SK-N-SH (cell line): ENCODE data around the gene HDAC7. TPM values are rescaled to one million over a fixed set of nuclear protein-coding genes. Genes with fewer than 3 reads are reported as not detected.

ENCODE experiments used
- CTCF ChIA-PET: fragments of 300-600, 350-600 bp; formaldehyde crosslinking; extraction: SDS; loops from one replicate; lab custom pipeline; 2021; lab: Yijun Ruan, JAX
- POLR2A ChIA-PET: fragments of 350-600 bp; sonication (Branson Sonifier 250); formaldehyde crosslinking; extraction: SDS; loops from one replicate; lab custom pipeline; 2020; ENCODE audit warnings: antibody characterized with exemption, inconsistent platforms; lab: Yijun Ruan, JAX
- DNase-seq: peaks from one replicate; pipeline ENCODE4 v3.0.0; 2012
- H2AFZ ChIP-seq: fragments of 200-600 bp; sonication (generic); 2 replicates; pipeline ENCODE4 v1.8.1; 2016; ENCODE audit warnings: antibody characterized with exemption, mild to moderate bottlenecking, low read depth
- H3F3A ChIP-seq: fragments of 200-600 bp; sonication (generic); replicated peaks from 2 replicates; pipeline ENCODE3; 2016; ENCODE audit warnings: antibody characterized with exemption, mild to moderate bottlenecking; ENCODE audit not compliant: insufficient read depth
- H3K27ac ChIP-seq, 2 experiments: fragments of 200-500 bp in 1 of 2; fragments of 200-600 bp in 1 of 2; sonication (Bioruptor generic) in 1 of 2; sonication (generic), shearing (Covaris generic) in 1 of 2; 2 replicates each; pipeline versions ENCODE4 v1.5.1 to v1.6.1; 2014 to 2016; ENCODE audit warnings: low read depth in 2 of 2, inconsistent platforms in 1 of 2, low read length in 1 of 2, mild to moderate bottlenecking in 1 of 2, mixed read lengths in 1 of 2
- H3K27me3 ChIP-seq: fragments of 200-600 bp; sonication (generic), shearing (Covaris generic); 2 replicates; pipeline ENCODE4 v1.6.1; 2016; ENCODE audit warnings: mixed run types; ENCODE audit not compliant: insufficient read depth
- H3K36me3 ChIP-seq, 2 experiments: fragments of 200-500 bp in 1 of 2; fragments of 200-600 bp in 1 of 2; sonication (Bioruptor generic) in 1 of 2; sonication (generic) in 1 of 2; replicated peaks in 1 of 2; 2 replicates each; pipeline versions ENCODE3 to v1.5.1; 2014 to 2016; ENCODE audit warnings: low read length in 1 of 2, mild to moderate bottlenecking in 1 of 2; ENCODE audit not compliant: insufficient read depth in 2 of 2, control insufficient read depth in 1 of 2
- H3K4me1 ChIP-seq, 2 experiments: fragments of 200-500 bp in 1 of 2; fragments of 200-600 bp in 1 of 2; sonication (Bioruptor generic) in 1 of 2; sonication (generic), shearing (Covaris generic) in 1 of 2; 2 replicates each; pipeline versions ENCODE4 v1.5.1 to v1.6.1; 2014 to 2016; ENCODE audit warnings: low read depth in 1 of 2, low read length in 1 of 2, mixed run types in 1 of 2; ENCODE audit not compliant: insufficient read depth in 2 of 2, control insufficient read depth in 1 of 2
- H3K4me2 ChIP-seq: fragments of 200-600 bp; sonication (generic), shearing (Covaris generic); 2 replicates; pipeline ENCODE4 v1.6.1; 2017; ENCODE audit warnings: mixed run types
- H3K4me3 ChIP-seq, 2 experiments: fragments of 200-500 bp in 1 of 2; fragments of 200-600 bp in 1 of 2; sonication (Bioruptor generic) in 1 of 2; sonication (generic), shearing (Covaris generic) in 1 of 2; 2 replicates each; pipeline versions ENCODE4 v1.5.1 to v1.8.1; 2014 to 2016; ENCODE audit warnings: low read depth in 2 of 2, inconsistent platforms in 1 of 2, low read length in 1 of 2, mild to moderate bottlenecking in 1 of 2, mixed read lengths in 1 of 2, moderate library complexity in 1 of 2
- H3K79me2 ChIP-seq: fragments of 200-600 bp; sonication (generic); 2 replicates; pipeline ENCODE4 v1.8.1; 2017; ENCODE audit warnings: mild to moderate bottlenecking; ENCODE audit not compliant: insufficient read depth
- H3K9ac ChIP-seq: fragments of 200-600 bp; sonication (generic); 2 replicates; pipeline ENCODE4 v1.6.1; 2017; ENCODE audit warnings: mixed run types
- H3K9me2 ChIP-seq: fragments of 200-600 bp; sonication (generic); 2 replicates; pipeline ENCODE4 v1.6.1; 2017; ENCODE audit warnings: mixed run types
- H3K9me3 ChIP-seq: fragments of 200-600 bp; sonication (generic); 2 replicates; pipeline ENCODE4 v1.6.1; 2017; ENCODE audit warnings: mixed run types, mild to moderate bottlenecking, moderate library complexity
- H4K20me1 ChIP-seq: fragments of 200-600 bp; sonication (generic); 2 replicates; pipeline ENCODE4 v1.6.1; 2017; ENCODE audit warnings: mild to moderate bottlenecking, mixed run types; ENCODE audit not compliant: insufficient read depth
- EP300 ChIP-seq, 2 experiments: IDR thresholded peaks; 2 replicates each; pipeline versions ENCODE4 v1.4.0 to v1.6.1; 2012; ENCODE audit warnings: borderline replicate concordance in 1 of 2, low read depth in 1 of 2, low read length in 1 of 2
- EZH2phosphoT487 ChIP-seq: fragments of 200-600 bp; sonication (generic); IDR thresholded peaks from 2 replicates; pipeline ENCODE4 v1.6.1; 2017; ENCODE audit warnings: low read depth, mixed run types, mild to moderate bottlenecking, antibody characterized with exemption, moderate library complexity, borderline replicate concordance
- FOSL2 ChIP-seq: IDR thresholded peaks from 2 replicates; pipeline ENCODE4 v1.4.0; 2012; ENCODE audit warnings: low read depth, mild to moderate bottlenecking, moderate library complexity, borderline replicate concordance
- FOXM1 ChIP-seq: IDR thresholded peaks from 2 replicates; pipeline ENCODE4 v1.4.0; 2012; ENCODE audit warnings: low read depth, mild to moderate bottlenecking
- GABPA ChIP-seq: IDR thresholded peaks from 2 replicates; pipeline ENCODE4 v1.4.0; 2012; ENCODE audit warnings: low read depth, mild to moderate bottlenecking
- GATA2 ChIP-seq: sonication (generic); formaldehyde crosslinking; IDR thresholded peaks from 2 replicates; pipeline ENCODE4 v1.5.0; 2020; ENCODE audit warnings: mild to moderate bottlenecking, missing genetic modification reagents
- IRF3 ChIP-seq: fragments of 150-350 bp; IDR thresholded peaks from 2 replicates; pipeline ENCODE4 v1.6.1; 2016; ENCODE audit warnings: mild to moderate bottlenecking, low read depth, low read length
- MAX ChIP-seq: IDR thresholded peaks from 2 replicates; pipeline ENCODE4 v1.4.0; 2012; ENCODE audit warnings: low read depth
- MEF2A ChIP-seq: IDR thresholded peaks from 2 replicates; pipeline ENCODE4 v1.4.0; 2012; ENCODE audit warnings: low read depth, borderline replicate concordance
- NRF1 ChIP-seq: IDR thresholded peaks from 2 replicates; pipeline ENCODE4 v1.6.1; 2012; ENCODE audit warnings: low read depth, mild to moderate bottlenecking, low read length
- PBX3 ChIP-seq: IDR thresholded peaks from 2 replicates; pipeline ENCODE4; 2012
- POLR2AphosphoS5 ChIP-seq: IDR thresholded peaks from 2 replicates; pipeline ENCODE4 v1.6.1; 2012; ENCODE audit warnings: low read depth, low read length
- RAD21 ChIP-seq: IDR thresholded peaks from 2 replicates; pipeline ENCODE4 v1.6.1; 2012; ENCODE audit warnings: mild to moderate bottlenecking, low read length
- REST ChIP-seq: IDR thresholded peaks from 2 replicates; pipeline ENCODE4 v1.6.1; 2012; ENCODE audit warnings: mild to moderate bottlenecking, low read depth, low read length, moderate library complexity
- RFX5 ChIP-seq: IDR thresholded peaks from 2 replicates; pipeline ENCODE4 v1.6.1; 2012; ENCODE audit warnings: mild to moderate bottlenecking, improper control_type of control experiment, low read length
- TAF1 ChIP-seq: IDR thresholded peaks from 2 replicates; pipeline ENCODE4 v1.6.1; 2012; ENCODE audit warnings: low read depth, mild to moderate bottlenecking, low read length, moderate library complexity, borderline replicate concordance
- TCF12 ChIP-seq: IDR thresholded peaks from 2 replicates; pipeline ENCODE4 v1.4.0; 2012
- USF1 ChIP-seq: IDR thresholded peaks from 2 replicates; pipeline ENCODE4 v1.4.0; 2012; ENCODE audit warnings: low read depth, borderline replicate concordance
- USF2 ChIP-seq: fragments of 150-350 bp; IDR thresholded peaks from 2 replicates; pipeline ENCODE4 v1.6.1; 2017; ENCODE audit warnings: antibody characterized with exemption, low read length, low read depth, borderline replicate concordance
- YY1 ChIP-seq: IDR thresholded peaks from 2 replicates; pipeline ENCODE4 v1.4.0; 2012; ENCODE audit warnings: low read depth, mild to moderate bottlenecking
- WGBS: methylation state at CpG from one replicate; pipeline ENCODE4 v1.1.6; 2017; ENCODE audit warnings: low lambda C conversion rate; 5-methylcytosine and 5-hydroxymethylcytosine counted together
- polyA plus RNA-seq, 3 experiments: library from polyadenylated mRNA; depleted of rRNA; stranded (reverse); fragments of >200 nt; gene quantifications; 2 replicates each; pipeline ENCODE4 v1.2.3, GENCODE V29; 2012

HDAC7 gene
- polyA plus RNA-seq, 1 of the 3 experiments (the other 2 are of a cell fraction) = 51.0 TPM

GRCh38 chr12:47748507-47748828 lies 71.2 kb downstream of the HDAC7 start (continued):
- TF ChIP-seq MAX = no peak
- no peak for TF ChIP-seq GATA2 (CRISPR knock-in tag)
- no peak for TF ChIP-seq GABPA
- no peak for TF ChIP-seq USF1

GRCh38 chr12:47747596-47748506 lies 71.9 kb downstream of the HDAC7 start:
- Histone ChIP-seq H3K9ac (no peak overlapping the region), H3F3A (no peaks in the 10 kb centered on the region), H3K27ac (no peak overlapping the region), H3K36me3 (no peaks in the 10 kb centered on the region), H3K4me2 (no peak overlapping the region), H3K79me2 (no peaks in the 10 kb centered on the region), H3K9me3 (no peaks in the 10 kb centered on the region), H4K20me1 (no peaks in the 10 kb centered on the region), H3K9me2 (no peaks in the 10 kb centered on the region), H3K4me3 (no peak overlapping the region), H3K4me1 (peaks cover under 1 to 26% of the 10 kb centered on the region in 2 experiments; a peak in 3 of 4 replicates), H2AFZ (no peak overlapping the region), H3K27me3 (no peaks in the 10 kb centered on the region)
- no peak for DNase-seq
- ChIA-PET POLR2A (no interaction called here), CTCF (interaction anchor here (0.6 to 18.0 kb wide), 7 partner anchors 9 to 91 kb away, joined by 3 to 435 read pairs (median 3); partner anchors contain the start of genes RAPGEF3 and SLC48A1)
- 70% methylated on average over 8 of the region's 14 CpGs for WGBS
- TF ChIP-seq RFX5 = no peak
- TF ChIP-seq IRF3 = no peak
- no peak for TF ChIP-seq GABPA
- TF ChIP-seq TAF1 = no peak
- TF ChIP-seq FOXM1 = no peak
- no peak for TF ChIP-seq EP300 (IDR thresholded peaks at IDR 0.05; ENCODE audit: borderline replicate concordance in 1 of 2, low read depth in 1 of 2, low read length in 1 of 2)
- no peak for TF ChIP-seq MEF2A
- no peak for TF ChIP-seq USF2
- no peak for TF ChIP-seq POLR2AphosphoS5
- TF ChIP-seq RAD21 = no peak
- no peak for TF ChIP-seq REST
- no peak for TF ChIP-seq NRF1
- no peak for TF ChIP-seq TCF12
- TF ChIP-seq PBX3 = no peak
- TF ChIP-seq FOSL2 = no peak
- TF ChIP-seq YY1 = no peak
- TF ChIP-seq EZH2phosphoT487 = no peak
